ENCODE results near the gene C7orf25. TPM values are rescaled to one million over a fixed set of nuclear protein-coding genes. Genes with fewer than 3 reads are reported as not detected.

Gene C7orf25
- total and polyA plus RNA-seq, 4 donors = 0.88 to 7.4 (median 2.1) TPM

GRCh38 chr7:42929449-42929848 is 17.6 kb upstream of the C7orf25 start:
- Histone ChIP-seq H3K27ac (ENCODE audit: low read depth in 1 of 2, low read length in 2 of 2) (peak overlapping the region in 1 of 2 donors; percentile 35), H3K9me3 (ENCODE audit: control insufficient read depth in 4 of 4, low read length in 3 of 4) (no peaks in the 10 kb centered on the region), H3K27me3 (ENCODE audit: control insufficient read depth in 4 of 4, insufficient read depth in 4 of 4, low read length in 3 of 4) (no peaks in the 10 kb centered on the region), H3K4me1 (ENCODE audit: control insufficient read depth in 4 of 4, insufficient read depth in 4 of 4, low read length in 3 of 4) (peaks cover 10 to 57% (median 35%) of the 10 kb centered on the region in 4 donors), H3K36me3 (ENCODE audit: control insufficient read depth in 4 of 4, insufficient read depth in 3 of 4, low read depth in 1 of 4, low read length in 3 of 4) (peaks cover 6 to 19% (median 17%) of the 10 kb centered on the region in 4 donors), H3K4me3 (ENCODE audit: low read depth in 1 of 3, low read length in 3 of 3) (peak overlapping the region in 1 of 3 donors; percentile 10), H3K9ac (ENCODE audit: low read depth in 1 of 2, low read length in 2 of 2) (peak overlapping the region in 1 of 2 donors; percentile 37)
- WGBS = 36% methylated on average over 3 of the region's 3 CpGs
- DNase-seq (ENCODE audit: low spot score) = no peak
- no peak for TF ChIP-seq FOXA1 (IDR thresholded peaks at IDR 0.05)
- TF ChIP-seq REST (IDR thresholded peaks at IDR 0.05) = no peak
- TF ChIP-seq NR2F2 (IDR thresholded peaks at IDR 0.05) = no peak
- TF ChIP-seq YY1 (IDR thresholded peaks at IDR 0.05) = no peak
- TF ChIP-seq SP1 (IDR thresholded peaks at IDR 0.05) = peak; percentile 15
- peak; percentile 61 to 62 for TF ChIP-seq HNF4A (conservative IDR thresholded peaks at IDR 0.05)
- TF ChIP-seq GABPA (IDR thresholded peaks at IDR 0.05 in 1 of 2, conservative IDR thresholded peaks at IDR 0.05 in 1 of 2) = no peak

GRCh38 chr7:42928754-42929153 is 16.9 kb upstream of the C7orf25 start:
- no peak for DNase-seq (ENCODE audit: low spot score)
- peaks cover 7 to 50% (median 35%) of the 10 kb centered on the region in 4 donors for H3K4me1 ChIP-seq (ENCODE audit: control insufficient read depth in 4 of 4, insufficient read depth in 4 of 4, low read length in 3 of 4)

More at GRCh38 chr7:42928754-42929153, 16.9 kb upstream of the C7orf25 start:
- no peak overlapping the region for H3K9ac ChIP-seq (ENCODE audit: low read depth in 1 of 2, low read length in 2 of 2)
- TF ChIP-seq REST (IDR thresholded peaks at IDR 0.05) (no peak), NR2F2 (IDR thresholded peaks at IDR 0.05) (no peak)
- H3K9me3 ChIP-seq (ENCODE audit: control insufficient read depth in 4 of 4, low read length in 3 of 4) = no peaks in the 10 kb centered on the region
- H3K27me3 ChIP-seq (ENCODE audit: control insufficient read depth in 4 of 4, insufficient read depth in 4 of 4, low read length in 3 of 4) = no peaks in the 10 kb centered on the region
- peaks cover 9 to 20% (median 19%) of the 10 kb centered on the region in 4 donors for H3K36me3 ChIP-seq (ENCODE audit: control insufficient read depth in 4 of 4, insufficient read depth in 3 of 4, low read depth in 1 of 4, low read length in 3 of 4)
- 74% methylated on average over 3 of the region's 3 CpGs for WGBS
- H3K4me3 ChIP-seq (ENCODE audit: low read depth in 1 of 3, low read length in 3 of 3) = no peak overlapping the region
- no peak overlapping the region for H3K27ac ChIP-seq (ENCODE audit: low read depth in 1 of 2, low read length in 2 of 2)

Data from liver (tissue), 9 donors.